GM18870 (cell line): ENCODE data around the gene MACROD2.

Experiments
- ATAC-seq: cut with Tn5 transposase; IDR thresholded peaks from one replicate; pipeline ENCODE4 v1.9.1; 2021; ENCODE audit warnings: moderate library complexity; ENCODE audit not compliant: unreplicated experiment

MACROD2 gene

GRCh38 chr20:14838663-14839628, 843.6 kb downstream of the MACROD2 start:
- ATAC-seq: peak; percentile 97

GRCh38 chr20:14845199-14846160, 850.2 kb downstream of the MACROD2 start:
- no peak for ATAC-seq

GRCh38 chr20:14848806-14849205, 853.5 kb downstream of the MACROD2 start:
- ATAC-seq: no peak

GRCh38 chr20:14853079-14853478, 857.8 kb downstream of the MACROD2 start:
- no peak for ATAC-seq

- no peak for ATAC-seq
These were observed 859.9 kb downstream of the MACROD2 start for GRCh38 chr20:14855171-14855570.

- no peak for ATAC-seq
These were observed 864.3 kb downstream of the MACROD2 start for GRCh38 chr20:14859627-14860026.

GRCh38 chr20:14860410-14860814, 865.1 kb downstream of the MACROD2 start:
- no peak for ATAC-seq

GRCh38 chr20:14861028-14861699, 865.8 kb downstream of the MACROD2 start:
- ATAC-seq: no peak

- peak; percentile 54 for ATAC-seq
These were observed 869.9 kb downstream of the MACROD2 start for GRCh38 chr20:14865169-14865568.

GRCh38 chr20:14865731-14866130, 870.4 kb downstream of the MACROD2 start:
- ATAC-seq: no peak

GRCh38 chr20:14866841-14867514, 871.7 kb downstream of the MACROD2 start:
- ATAC-seq: no peak

- ATAC-seq: no peak
These were observed 882.1 kb downstream of the MACROD2 start for GRCh38 chr20:14877301-14878028.

GRCh38 chr20:14878676-14879019, 883.3 kb downstream of the MACROD2 start:
- ATAC-seq: no peak

GRCh38 chr20:14879020-14879697, 883.8 kb downstream of the MACROD2 start:
- peak; percentile 77 for ATAC-seq

GRCh38 chr20:14879839-14880238, 884.5 kb downstream of the MACROD2 start:
- no peak for ATAC-seq

GRCh38 chr20:14881518-14881917, 886.2 kb downstream of the MACROD2 start:
- ATAC-seq: no peak

- ATAC-seq: no peak
These were observed 886.8 kb downstream of the MACROD2 start for GRCh38 chr20:14882157-14882556.

GRCh38 chr20:14882846-14883245, 887.5 kb downstream of the MACROD2 start:
- ATAC-seq: no peak

- no peak for ATAC-seq
These were observed 888.0 kb downstream of the MACROD2 start for GRCh38 chr20:14883324-14883723.
